Choroid plexus epithelial cell (primary cell): Measurements from ENCODE around the gene FRK.

Source experiments
- DNase-seq: peaks from one replicate; pipeline ENCODE4 v3.0.0-alpha.2; 2010; ENCODE audit warnings: low read depth
- H3K4me3 ChIP-seq: 2 replicates; pipeline ENCODE4 v1.5.1; 2011; ENCODE audit warnings: low read depth, mild to moderate bottlenecking, control low read depth, low read length, moderate library complexity
- CTCF ChIP-seq: conservative IDR thresholded peaks from 2 replicates; pipeline ENCODE4 v1.5.1; 2011; ENCODE audit warnings: low read depth, mild to moderate bottlenecking, control low read depth, inconsistent platforms, low read length, moderate library complexity

Gene FRK

GRCh38 chr6:116025405-116025804, 35.3 kb downstream of the FRK start:
- no peak for DNase-seq
- H3K4me3 ChIP-seq = no peak overlapping the region
- TF ChIP-seq CTCF = no peak

- no peak for TF ChIP-seq CTCF
- no peak for DNase-seq
Measured at GRCh38 chr6:116022841-116023445, 37.7 kb downstream of the FRK start.

GRCh38 chr6:116020738-116021137, 40.0 kb downstream of the FRK start:
- no peak for DNase-seq
- no peak for TF ChIP-seq CTCF

More at GRCh38 chr6:116022841-116023445, 37.7 kb downstream of the FRK start:
- no peak overlapping the region for H3K4me3 ChIP-seq

GRCh38 chr6:116019428-116019827, 41.3 kb downstream of the FRK start:
- DNase-seq = no peak
- TF ChIP-seq CTCF = no peak
- no peak overlapping the region for H3K4me3 ChIP-seq

More at GRCh38 chr6:116020738-116021137, 40.0 kb downstream of the FRK start:
- H3K4me3 ChIP-seq = no peak overlapping the region

GRCh38 chr6:116018976-116019375, 41.7 kb downstream of the FRK start:
- no peak for TF ChIP-seq CTCF
- DNase-seq = no peak
- no peak overlapping the region for H3K4me3 ChIP-seq

- TF ChIP-seq CTCF = no peak
- no peak for DNase-seq
- no peak overlapping the region for H3K4me3 ChIP-seq
Measured at GRCh38 chr6:116017546-116018295, 43.0 kb downstream of the FRK start.
